IMR-90 (cell line): ENCODE data around the gene MDFI.

Experiments used
- CEBPB ChIP-seq: IDR thresholded peaks from 2 replicates; pipeline ENCODE4 v1.6.1; 2012; ENCODE audit warnings: low read depth, low read length, improper control_type of control experiment
- FOS ChIP-seq: fragments of 150-350 bp; IDR thresholded peaks from 2 replicates; pipeline ENCODE4 v1.6.1; 2016; ENCODE audit warnings: low read depth, low read length
- MAFK ChIP-seq: IDR thresholded peaks from 2 replicates; pipeline ENCODE4 v1.6.1; 2012; ENCODE audit warnings: low read depth, low read length, improper control_type of control experiment
- MAZ ChIP-seq: IDR thresholded peaks from 2 replicates; pipeline ENCODE4 v1.6.1; 2012; ENCODE audit warnings: low read depth, mild to moderate bottlenecking, low read length, improper control_type of control experiment, moderate library complexity, borderline replicate concordance
- POLR2A ChIP-seq: IDR thresholded peaks from 2 replicates; pipeline ENCODE4 v1.6.1; 2012; ENCODE audit warnings: mild to moderate bottlenecking, low read depth, low read length
- RFX5 ChIP-seq: IDR thresholded peaks from 2 replicates; pipeline ENCODE4 v1.8.0; 2012; ENCODE audit warnings: low read depth, mild to moderate bottlenecking, low read length, moderate library complexity
- TF ChIP-seq, protein P1 (sequence below): conservative IDR thresholded peaks from 2 replicates; pipeline ENCODE4 v1.5.1; 2012; ENCODE audit warnings: mild to moderate bottlenecking, low read depth, low read length, improper control_type of control experiment

DNA sequence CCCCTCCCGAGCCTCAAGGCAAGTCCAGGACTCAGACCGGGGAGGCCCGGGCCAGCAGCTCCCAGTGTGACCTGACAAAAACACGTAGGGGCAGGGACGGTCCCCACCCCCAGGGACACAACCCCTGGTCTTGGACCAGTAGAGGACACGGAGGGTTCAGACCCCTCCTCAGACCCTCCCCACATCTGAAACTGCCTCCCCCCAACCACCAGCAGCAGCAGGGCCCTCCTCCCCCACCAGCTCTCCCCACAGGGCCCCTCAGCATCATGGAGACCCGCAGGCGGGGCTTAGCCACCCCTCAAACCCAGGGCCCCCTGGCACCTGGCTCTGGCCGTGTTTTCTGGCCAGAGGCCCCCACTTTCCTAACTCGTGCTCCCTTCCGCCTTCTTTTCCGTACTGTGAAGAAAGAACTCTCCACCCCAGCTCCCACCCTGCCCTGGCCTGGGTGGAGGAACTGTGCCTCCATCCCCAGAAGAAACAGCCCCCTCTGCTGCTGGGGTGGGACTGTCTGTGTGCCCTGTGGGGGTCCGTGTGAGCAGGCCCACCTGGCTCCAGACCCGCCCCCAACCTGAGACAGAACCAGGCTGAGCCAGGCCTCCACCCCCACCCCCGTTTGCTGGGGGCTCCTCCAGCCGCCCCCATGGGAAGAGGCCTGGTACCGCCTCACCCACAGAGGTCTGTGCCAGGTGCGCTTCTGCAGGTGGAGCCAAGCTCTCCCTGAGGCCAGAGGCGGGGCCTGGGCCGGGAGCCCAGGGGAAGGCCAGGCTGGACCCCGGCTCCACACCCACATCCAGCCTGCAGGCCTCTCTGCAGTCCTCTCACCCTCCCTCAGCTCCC is 39.0 kb upstream of the MDFI start:
- TF ChIP-seq, protein P1, sequence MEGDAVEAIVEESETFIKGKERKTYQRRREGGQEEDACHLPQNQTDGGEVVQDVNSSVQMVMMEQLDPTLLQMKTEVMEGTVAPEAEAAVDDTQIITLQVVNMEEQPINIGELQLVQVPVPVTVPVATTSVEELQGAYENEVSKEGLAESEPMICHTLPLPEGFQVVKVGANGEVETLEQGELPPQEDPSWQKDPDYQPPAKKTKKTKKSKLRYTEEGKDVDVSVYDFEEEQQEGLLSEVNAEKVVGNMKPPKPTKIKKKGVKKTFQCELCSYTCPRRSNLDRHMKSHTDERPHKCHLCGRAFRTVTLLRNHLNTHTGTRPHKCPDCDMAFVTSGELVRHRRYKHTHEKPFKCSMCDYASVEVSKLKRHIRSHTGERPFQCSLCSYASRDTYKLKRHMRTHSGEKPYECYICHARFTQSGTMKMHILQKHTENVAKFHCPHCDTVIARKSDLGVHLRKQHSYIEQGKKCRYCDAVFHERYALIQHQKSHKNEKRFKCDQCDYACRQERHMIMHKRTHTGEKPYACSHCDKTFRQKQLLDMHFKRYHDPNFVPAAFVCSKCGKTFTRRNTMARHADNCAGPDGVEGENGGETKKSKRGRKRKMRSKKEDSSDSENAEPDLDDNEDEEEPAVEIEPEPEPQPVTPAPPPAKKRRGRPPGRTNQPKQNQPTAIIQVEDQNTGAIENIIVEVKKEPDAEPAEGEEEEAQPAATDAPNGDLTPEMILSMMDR = no peak
- TF ChIP-seq POLR2A (no peak), MAFK (no peak), RFX5 (no peak), CEBPB (no peak), FOS (no peak), MAZ (no peak)
